Ishikawa (cell line): ENCODE measurements around the gene ERVMER34-1.

Source experiments
- CEBPB ChIP-seq: IDR thresholded peaks from 2 replicates; pipeline ENCODE4 v1.6.1; 2012
- EGR1 ChIP-seq: IDR thresholded peaks from 2 replicates; pipeline ENCODE4 v1.6.1; 2012
- MAX ChIP-seq: IDR thresholded peaks from 2 replicates; pipeline ENCODE4 v1.6.1; 2012
- REST ChIP-seq: IDR thresholded peaks from 2 replicates; pipeline ENCODE4 v1.6.1; 2012; ENCODE audit warnings: low read depth, mild to moderate bottlenecking
- YY1 ChIP-seq: IDR thresholded peaks from 2 replicates; pipeline ENCODE4 v1.6.1; 2012; ENCODE audit warnings: low read depth

DNA sequence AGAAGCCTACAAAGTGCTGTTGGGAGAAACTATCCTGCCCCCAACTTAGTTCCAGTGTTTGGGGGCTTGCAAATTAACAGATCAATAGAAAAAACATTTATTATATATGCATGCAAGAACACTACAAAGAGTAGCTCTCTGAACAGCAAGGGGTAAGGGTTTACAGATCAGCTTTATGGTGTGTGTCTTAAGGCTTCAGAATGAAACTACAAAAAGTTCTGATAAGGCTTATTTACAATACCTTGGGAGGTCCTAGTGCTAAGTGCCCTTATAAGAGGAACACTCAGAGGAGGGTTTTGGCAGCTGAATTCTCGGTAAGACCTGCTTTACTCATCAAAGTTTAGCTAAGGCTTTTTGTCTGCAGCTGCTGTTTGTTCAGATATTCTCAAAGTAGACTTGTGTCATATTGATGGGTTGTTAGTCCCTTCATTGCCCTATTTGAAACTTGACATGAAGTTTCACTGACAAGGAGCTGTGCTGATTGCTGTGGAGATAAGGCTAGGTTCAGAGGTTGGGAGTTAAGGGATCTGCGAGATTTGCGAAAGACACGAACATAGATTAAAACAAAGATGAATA lies 7.7 kb downstream of the ERVMER34-1 start:
- TF ChIP-seq YY1 = no peak
- TF ChIP-seq CEBPB = no peak
- TF ChIP-seq EGR1 = no peak
- TF ChIP-seq REST = no peak
- TF ChIP-seq MAX = no peak
